SJCRH30 (cell line): ENCODE measurements around the gene DTX3L. TPM values are rescaled to one million over a fixed set of nuclear protein-coding genes. Genes with fewer than 3 reads are reported as not detected.

ENCODE experiments used
- DNase-seq, 2 experiments: peaks; one replicate each; pipeline ENCODE4 v3.0.0-alpha.2; 2015 to 2020
- H3K27ac ChIP-seq: fragments of 250-450 bp; sonication (Bioruptor Pico); 2 replicates; pipeline ENCODE4 v1.5.1; 2020; ENCODE audit warnings: mild to moderate bottlenecking, moderate library complexity
- H3K27me3 ChIP-seq: fragments of 250-450 bp; sonication (Bioruptor Pico); 2 replicates; pipeline ENCODE4 v1.5.1; 2020; ENCODE audit warnings: mild to moderate bottlenecking, moderate library complexity
- H3K36me3 ChIP-seq: fragments of 250-450 bp; sonication (Bioruptor Pico); 2 replicates; pipeline ENCODE4 v1.5.1; 2020; ENCODE audit warnings: mild to moderate bottlenecking, moderate library complexity
- H3K4me1 ChIP-seq: fragments of 250-450 bp; sonication (Bioruptor Pico); 2 replicates; pipeline ENCODE4 v1.5.1; 2020; ENCODE audit warnings: mild to moderate bottlenecking, moderate library complexity
- H3K4me3 ChIP-seq: fragments of 250-450 bp; sonication (Bioruptor Pico); 2 replicates; pipeline ENCODE4 v1.5.1; 2020; ENCODE audit warnings: mild to moderate bottlenecking, moderate library complexity
- H3K9me3 ChIP-seq: fragments of 250-450 bp; sonication (Bioruptor Pico); replicated peaks from 2 replicates; pipeline ENCODE4 v1.5.1; 2020; ENCODE audit warnings: mild to moderate bottlenecking, moderate library complexity
- total RNA-seq: library from RNA; depleted of rRNA; stranded (reverse); fragments of >200 nt; shearing (Covaris generic); gene quantifications from 2 replicates; pipeline ENCODE4 v1.2.3, GENCODE V29; 2014; rRNA removed

Gene DTX3L
- total RNA-seq, 1 experiment from 2014 or later: 12.7 TPM

- Histone ChIP-seq H3K9me3 (no peaks in the 10 kb centered on the region; the same call in 1 of the 2 replicates), H3K4me1 (no peaks in the 10 kb centered on the region; the same call in 1 of the 2 replicates), H3K36me3 (no peaks in the 10 kb centered on the region), H3K27ac (no peak overlapping the region), H3K4me3 (no peak overlapping the region), H3K27me3 (no peaks in the 10 kb centered on the region)
- no peak for DNase-seq
Measured at GRCh38 chr3:122608916-122609315, 44.8 kb downstream of the DTX3L start.

GRCh38 chr3:122609798-122610559 is 45.8 kb downstream of the DTX3L start:
- peak in 1 of 2 experiments; percentile 9 for DNase-seq
- Histone ChIP-seq H3K4me3 (peak overlapping the region; percentile 29; the same call in 1 of the 2 replicates), H3K27ac (peak overlapping the region; percentile 35)

GRCh38 chr3:122612696-122613095 is 48.6 kb downstream of the DTX3L start:
- Histone ChIP-seq H3K9me3 (no peaks in the 10 kb centered on the region; the same call in 1 of the 2 replicates), H3K27ac (no peak overlapping the region), H3K27me3 (peaks cover 9% of the 10 kb centered on the region), H3K4me1 (no peaks in the 10 kb centered on the region; the same call in 1 of the 2 replicates), H3K36me3 (no peaks in the 10 kb centered on the region), H3K4me3 (no peak overlapping the region)
- DNase-seq: no peak

More at GRCh38 chr3:122609798-122610559, 45.8 kb downstream of the DTX3L start:
- Histone ChIP-seq H3K36me3 (no peaks in the 10 kb centered on the region), H3K9me3 (no peaks in the 10 kb centered on the region; the same call in 1 of the 2 replicates), H3K27me3 (no peaks in the 10 kb centered on the region), H3K4me1 (no peaks in the 10 kb centered on the region; the same call in 1 of the 2 replicates)

GRCh38 chr3:122615303-122615702 is 51.2 kb downstream of the DTX3L start:
- H3K27ac ChIP-seq: no peak overlapping the region
- H3K9me3 ChIP-seq: no peaks in the 10 kb centered on the region; the same call in 1 of the 2 replicates
- DNase-seq: no peak
- H3K4me1 ChIP-seq: no peaks in the 10 kb centered on the region
- no peak overlapping the region for H3K4me3 ChIP-seq
- peaks cover 17% of the 10 kb centered on the region for H3K27me3 ChIP-seq
- no peaks in the 10 kb centered on the region for H3K36me3 ChIP-seq

DNA sequence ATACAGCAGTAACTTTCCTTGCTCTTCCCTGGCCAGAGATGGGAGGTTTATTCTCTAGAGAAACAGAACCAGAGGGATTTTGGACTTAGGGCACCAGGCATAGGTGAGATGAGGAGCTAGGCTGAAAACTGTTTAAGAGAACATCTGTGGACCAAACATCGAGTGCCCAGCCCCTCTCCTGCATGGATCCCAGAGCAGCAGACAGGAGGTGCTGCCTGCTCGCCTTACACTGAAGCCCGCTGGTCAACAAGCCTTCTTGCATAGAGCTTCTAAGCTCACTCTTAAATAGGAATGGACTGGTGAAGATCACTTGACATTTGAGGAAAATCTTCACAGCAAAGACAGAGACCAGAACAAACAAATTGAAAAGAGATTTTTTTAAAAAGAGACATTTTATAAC is 54.5 kb downstream of the DTX3L start:
- Histone ChIP-seq H3K36me3 (no peaks in the 10 kb centered on the region), H3K9me3 (no peaks in the 10 kb centered on the region), H3K27me3 (peaks cover 17% of the 10 kb centered on the region), H3K27ac (no peak overlapping the region), H3K4me1 (peaks cover 7% of the 10 kb centered on the region), H3K4me3 (no peak overlapping the region)
- DNase-seq: no peak

DNA sequence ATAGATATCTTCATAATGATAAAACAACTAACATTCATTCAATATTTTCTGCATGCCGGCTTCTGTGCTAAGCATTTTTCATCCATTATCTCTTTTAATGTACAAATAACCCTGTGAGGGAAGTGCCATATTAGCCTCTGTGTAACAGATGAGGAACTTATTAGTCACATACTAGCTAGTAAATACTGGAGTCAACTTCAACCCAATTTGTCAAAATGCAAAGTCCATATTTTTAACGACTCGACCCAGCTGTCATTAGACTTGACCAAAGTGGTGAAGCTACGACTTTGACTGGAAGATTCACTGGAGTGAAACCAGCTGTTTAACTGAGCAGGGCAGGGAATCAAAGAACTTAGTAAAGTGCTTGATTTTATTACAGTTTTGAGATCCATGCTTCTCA is 54.9 kb downstream of the DTX3L start:
- Histone ChIP-seq H3K9me3 (no peaks in the 10 kb centered on the region), H3K4me1 (peaks cover 7% of the 10 kb centered on the region)
- DNase-seq: no peak

DNA sequence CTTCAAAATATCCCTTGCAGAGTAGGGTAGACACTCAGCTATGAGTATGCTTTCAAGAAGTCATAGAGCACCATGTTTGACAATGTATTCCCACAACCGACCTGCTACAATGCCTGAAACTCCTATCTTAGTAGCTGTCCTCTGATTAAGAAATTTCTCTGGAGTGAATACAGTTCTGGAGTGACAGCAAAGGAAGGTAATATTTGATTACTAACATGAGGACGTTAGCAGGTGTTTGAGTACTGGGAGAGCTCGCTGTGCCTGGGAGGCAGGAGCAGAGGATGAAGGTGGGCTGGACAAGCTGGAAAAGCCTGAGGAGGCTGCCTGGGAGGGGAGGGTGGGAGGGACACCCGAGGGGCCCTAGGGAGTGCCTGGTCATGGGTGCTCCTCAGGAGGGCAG is 56.3 kb downstream of the DTX3L start:
- peaks cover 7% of the 10 kb centered on the region for H3K4me1 ChIP-seq
- H3K4me3 ChIP-seq: no peak overlapping the region
- no peak for DNase-seq
- H3K36me3 ChIP-seq: no peaks in the 10 kb centered on the region
- H3K27me3 ChIP-seq: peaks cover 17% of the 10 kb centered on the region
- H3K9me3 ChIP-seq: no peaks in the 10 kb centered on the region
- H3K27ac ChIP-seq: no peak overlapping the region

More for the DNA sequence above, 54.9 kb downstream of the DTX3L start:
- no peak overlapping the region for H3K4me3 ChIP-seq
- no peak overlapping the region for H3K27ac ChIP-seq
- H3K36me3 ChIP-seq: no peaks in the 10 kb centered on the region
- H3K27me3 ChIP-seq: peaks cover 17% of the 10 kb centered on the region

- H3K9me3 ChIP-seq: no peaks in the 10 kb centered on the region
- DNase-seq: peak in 1 of 2 experiments; percentile 36
Measured at GRCh38 chr3:122621112-122621511, 57.0 kb downstream of the DTX3L start.

GRCh38 chr3:122623031-122623829 is 59.1 kb downstream of the DTX3L start:
- peaks cover 10% of the 10 kb centered on the region for H3K4me1 ChIP-seq
- H3K27ac ChIP-seq: no peak overlapping the region
- 0 out of 2 replicates have a peak, but pooled peaks cover 4% of the 10 kb centered on the region for H3K27me3 ChIP-seq
- no peak overlapping the region for H3K4me3 ChIP-seq
- no peaks in the 10 kb centered on the region for H3K9me3 ChIP-seq
- DNase-seq: no peak
- no peaks in the 10 kb centered on the region for H3K36me3 ChIP-seq

More at GRCh38 chr3:122621112-122621511, 57.0 kb downstream of the DTX3L start:
- Histone ChIP-seq H3K27ac (no peak overlapping the region), H3K4me3 (no peak overlapping the region), H3K27me3 (peaks cover 17% of the 10 kb centered on the region), H3K36me3 (no peaks in the 10 kb centered on the region), H3K4me1 (peaks cover 7% of the 10 kb centered on the region)

Other genes with a start within 250 kb of the DTX3L start
- gene CSTA, start 239.1 kb upstream of the DTX3L start, total RNA-seq: not detected in 2 replicates
- 111 and 112 TPM in 2 replicates for gene MIX23, start 181.1 kb upstream of the DTX3L start, total RNA-seq
- gene FAM162A, start 180.2 kb upstream of the DTX3L start, total RNA-seq: 73.0 and 80.6 TPM in 2 replicates
- gene WDR5B, start 148.3 kb upstream of the DTX3L start, total RNA-seq: 4.6 and 5.6 TPM in 2 replicates
- 40.7 and 43.6 TPM in 2 replicates for gene KPNA1, start 49.4 kb upstream of the DTX3L start, total RNA-seq
- gene PARP9, start within 50 bp of the DTX3L start, total RNA-seq: 12.1 and 14.1 TPM in 2 replicates
- gene PARP15, start 13.3 kb downstream of the DTX3L start, total RNA-seq: 0.08 and 0.28 TPM in 2 replicates
- 0.61 and 0.81 TPM in 2 replicates for gene PARP14, start 116.5 kb downstream of the DTX3L start, total RNA-seq
- 10.2 and 14.2 TPM in 2 replicates for gene HSPBAP1, start 229.5 kb downstream of the DTX3L start, total RNA-seq
- gene SLC49A4, start 230.7 kb downstream of the DTX3L start, total RNA-seq: 18.6 and 19.8 TPM in 2 replicates